ENCODE data around the gene TRMT5. TPM values are rescaled to one million over a fixed set of nuclear protein-coding genes. Genes with fewer than 3 reads are reported as not detected.

Gene TRMT5
- total RNA-seq, 1 donor from 2014 or later, result 19.8 TPM

DNA sequence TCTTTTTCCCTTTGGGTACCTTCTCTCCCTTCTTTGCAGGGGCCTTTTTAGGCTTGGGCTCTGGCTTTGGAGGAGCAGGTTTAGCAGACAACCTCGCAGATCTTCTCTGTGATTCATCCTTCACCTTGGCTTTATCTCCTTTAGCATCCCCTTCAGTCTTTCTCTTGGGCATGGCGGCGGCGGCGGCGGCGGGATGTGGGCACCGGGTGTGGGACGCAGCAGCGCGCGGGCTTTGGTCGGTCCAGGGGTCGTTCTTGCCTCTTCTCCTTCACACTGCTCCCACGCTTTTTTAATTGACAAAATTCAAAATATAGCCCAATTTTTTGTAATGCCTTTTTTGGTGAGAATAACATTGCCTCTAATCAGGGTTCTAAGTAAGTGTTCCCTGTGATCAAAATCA is 8.6 kb downstream of the TRMT5 start:
- Mint-ChIP-seq H3K27me3 (no peaks in the 10 kb centered on the region), H3K27ac (no peak overlapping the region), H3K4me1 (ENCODE audit: unreplicated experiment) (no peaks in the 10 kb centered on the region), H3K36me3 (peaks cover 17% of the 10 kb centered on the region), H3K9me3 (no peaks in the 10 kb centered on the region), H3K4me3 (no peak overlapping the region)
- TF ChIP-seq, protein P1, sequence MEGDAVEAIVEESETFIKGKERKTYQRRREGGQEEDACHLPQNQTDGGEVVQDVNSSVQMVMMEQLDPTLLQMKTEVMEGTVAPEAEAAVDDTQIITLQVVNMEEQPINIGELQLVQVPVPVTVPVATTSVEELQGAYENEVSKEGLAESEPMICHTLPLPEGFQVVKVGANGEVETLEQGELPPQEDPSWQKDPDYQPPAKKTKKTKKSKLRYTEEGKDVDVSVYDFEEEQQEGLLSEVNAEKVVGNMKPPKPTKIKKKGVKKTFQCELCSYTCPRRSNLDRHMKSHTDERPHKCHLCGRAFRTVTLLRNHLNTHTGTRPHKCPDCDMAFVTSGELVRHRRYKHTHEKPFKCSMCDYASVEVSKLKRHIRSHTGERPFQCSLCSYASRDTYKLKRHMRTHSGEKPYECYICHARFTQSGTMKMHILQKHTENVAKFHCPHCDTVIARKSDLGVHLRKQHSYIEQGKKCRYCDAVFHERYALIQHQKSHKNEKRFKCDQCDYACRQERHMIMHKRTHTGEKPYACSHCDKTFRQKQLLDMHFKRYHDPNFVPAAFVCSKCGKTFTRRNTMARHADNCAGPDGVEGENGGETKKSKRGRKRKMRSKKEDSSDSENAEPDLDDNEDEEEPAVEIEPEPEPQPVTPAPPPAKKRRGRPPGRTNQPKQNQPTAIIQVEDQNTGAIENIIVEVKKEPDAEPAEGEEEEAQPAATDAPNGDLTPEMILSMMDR (conservative IDR thresholded peaks at IDR 0.05), result no peak
- no peak for DNase-seq (ENCODE audit: extremely low spot score, unreplicated experiment)

- Mint-ChIP-seq H3K36me3 (peaks cover 13% of the 10 kb centered on the region), H3K9me3 (no peaks in the 10 kb centered on the region), H3K4me1 (ENCODE audit: unreplicated experiment) (peaks cover 3% of the 10 kb centered on the region), H3K27me3 (no peaks in the 10 kb centered on the region), H3K4me3 (no peak overlapping the region), H3K27ac (no peak overlapping the region)
- TF ChIP-seq, protein P1 (conservative IDR thresholded peaks at IDR 0.05), result no peak
- no peak for DNase-seq (ENCODE audit: extremely low spot score, unreplicated experiment)
Observed at GRCh38 chr14:60971271-60971670, 9.6 kb downstream of the TRMT5 start.

- peaks cover 13% of the 10 kb centered on the region for H3K36me3 Mint-ChIP-seq
- no peak overlapping the region for H3K4me3 Mint-ChIP-seq
Observed at GRCh38 chr14:60970146-60970545, 10.7 kb downstream of the TRMT5 start.

GRCh38 chr14:60968671-60969070 is 12.2 kb downstream of the TRMT5 start:
- TF ChIP-seq, protein P1 (conservative IDR thresholded peaks at IDR 0.05), result no peak
- H3K36me3 Mint-ChIP-seq, result peaks cover 8% of the 10 kb centered on the region

More at GRCh38 chr14:60970146-60970545, 10.7 kb downstream of the TRMT5 start:
- H3K27me3 Mint-ChIP-seq, result no peaks in the 10 kb centered on the region
- peaks cover 6% of the 10 kb centered on the region for H3K4me1 Mint-ChIP-seq (ENCODE audit: unreplicated experiment)
- DNase-seq (ENCODE audit: extremely low spot score, unreplicated experiment), result no peak
- TF ChIP-seq, protein P1 (conservative IDR thresholded peaks at IDR 0.05), result no peak
- no peak overlapping the region for H3K27ac Mint-ChIP-seq
- H3K9me3 Mint-ChIP-seq, result no peaks in the 10 kb centered on the region

DNA sequence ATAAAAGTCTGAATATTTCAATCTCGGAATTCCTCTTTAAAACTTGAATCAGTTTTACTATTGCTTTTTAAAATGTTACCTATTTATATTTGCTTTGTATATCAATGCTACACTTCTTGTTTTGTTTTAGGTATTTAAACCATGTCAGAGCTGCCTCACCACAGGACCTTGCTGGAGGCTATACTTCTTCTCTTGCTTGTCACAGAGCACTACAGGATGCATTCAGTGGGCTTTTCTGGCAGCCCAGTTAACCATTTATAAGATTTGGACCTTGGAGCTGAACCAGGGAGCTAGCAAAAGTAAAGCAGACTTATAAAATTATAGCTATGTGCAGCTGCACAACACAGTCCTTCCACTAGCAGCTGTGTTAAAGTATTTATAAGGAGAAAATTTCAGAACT is 12.8 kb downstream of the TRMT5 start:
- H3K27me3 Mint-ChIP-seq, result no peaks in the 10 kb centered on the region
- peaks cover 16% of the 10 kb centered on the region for H3K4me1 Mint-ChIP-seq (ENCODE audit: unreplicated experiment)

More at GRCh38 chr14:60968671-60969070, 12.2 kb downstream of the TRMT5 start:
- no peak for DNase-seq (ENCODE audit: extremely low spot score, unreplicated experiment)
- no peaks in the 10 kb centered on the region for H3K9me3 Mint-ChIP-seq
- H3K27me3 Mint-ChIP-seq, result no peaks in the 10 kb centered on the region
- H3K4me1 Mint-ChIP-seq (ENCODE audit: unreplicated experiment), result peaks cover 13% of the 10 kb centered on the region
- H3K4me3 Mint-ChIP-seq, result no peak overlapping the region
- H3K27ac Mint-ChIP-seq, result no peak overlapping the region

More for the DNA sequence above, 12.8 kb downstream of the TRMT5 start:
- no peak overlapping the region for H3K4me3 Mint-ChIP-seq
- DNase-seq (ENCODE audit: extremely low spot score, unreplicated experiment), result no peak
- H3K36me3 Mint-ChIP-seq, result peaks cover 9% of the 10 kb centered on the region
- H3K9me3 Mint-ChIP-seq, result no peaks in the 10 kb centered on the region
- TF ChIP-seq, protein P1 (conservative IDR thresholded peaks at IDR 0.05), result no peak
- H3K27ac Mint-ChIP-seq, result no peak overlapping the region
